ENCODE data around the gene GRK5. TPM values are rescaled to one million over a fixed set of nuclear protein-coding genes. Genes with fewer than 3 reads are reported as not detected.
A peak's percentile ranks its signal among the peaks of the same experiment; 100 is the strongest.

The GRK5 gene
- total RNA-seq, 1 donor from 2014 or later = 52.8 TPM

GRCh38 chr10:119306514-119306951 lies 99.2 kb downstream of the GRK5 start:
- Histone ChIP-seq H3K27ac (replicated peaks) (peak overlapping the region; percentile 70), H3K27me3 (ENCODE audit: low read depth) (no peaks in the 10 kb centered on the region), H3K4me3 (no peak overlapping the region), H3K4me1 (peaks cover 96% of the 10 kb centered on the region), H3K36me3 (no peaks in the 10 kb centered on the region), H3K9me3 (replicated peaks) (no peaks in the 10 kb centered on the region)
- no peak for DNase-seq
- intact Hi-C loops (cut with micrococcal nuclease) = no loop called here
- no peak for TF ChIP-seq CTCF (IDR thresholded peaks at IDR 0.05; ENCODE audit: borderline replicate concordance)

DNA sequence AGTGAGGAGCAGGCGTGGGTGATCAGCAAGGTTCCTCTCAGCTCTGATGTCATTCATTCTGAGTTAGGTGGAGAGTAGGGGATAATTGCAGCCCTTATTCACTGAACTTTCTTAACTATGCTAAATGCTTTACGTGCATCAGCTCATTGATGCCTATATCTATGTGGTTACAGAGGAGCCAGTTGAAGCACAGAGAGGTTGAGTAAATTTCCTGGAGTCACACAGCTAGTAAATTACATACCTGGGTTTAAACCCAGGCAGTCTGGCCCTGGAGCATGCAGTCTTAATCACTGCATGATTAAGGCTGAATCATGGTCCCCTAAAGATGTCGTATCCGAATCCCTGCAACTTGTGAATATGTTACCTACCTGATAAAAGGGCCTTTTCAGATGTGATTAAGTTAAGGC lies 99.6 kb downstream of the GRK5 start:
- Histone ChIP-seq H3K27me3 (ENCODE audit: low read depth) (no peaks in the 10 kb centered on the region), H3K9me3 (replicated peaks) (no peaks in the 10 kb centered on the region), H3K36me3 (no peaks in the 10 kb centered on the region), H3K4me1 (peaks cover 96% of the 10 kb centered on the region), H3K27ac (replicated peaks) (peak overlapping the region; percentile 70), H3K4me3 (no peak overlapping the region)
- no peak for DNase-seq
- TF ChIP-seq CTCF (IDR thresholded peaks at IDR 0.05; ENCODE audit: borderline replicate concordance) = no peak
- intact Hi-C loops (cut with micrococcal nuclease) = no loop called here

- Histone ChIP-seq H3K4me3 (no peak overlapping the region), H3K27me3 (ENCODE audit: low read depth) (no peaks in the 10 kb centered on the region), H3K9me3 (replicated peaks) (no peaks in the 10 kb centered on the region), H3K27ac (replicated peaks) (no peak overlapping the region), H3K36me3 (no peaks in the 10 kb centered on the region), H3K4me1 (peaks cover 94% of the 10 kb centered on the region)
- DNase-seq = no peak
- intact Hi-C loops (cut with micrococcal nuclease) = no loop called here
- TF ChIP-seq CTCF (IDR thresholded peaks at IDR 0.05; ENCODE audit: borderline replicate concordance) = no peak
Measured at GRCh38 chr10:119308089-119308488, 100.7 kb downstream of the GRK5 start.

DNA sequence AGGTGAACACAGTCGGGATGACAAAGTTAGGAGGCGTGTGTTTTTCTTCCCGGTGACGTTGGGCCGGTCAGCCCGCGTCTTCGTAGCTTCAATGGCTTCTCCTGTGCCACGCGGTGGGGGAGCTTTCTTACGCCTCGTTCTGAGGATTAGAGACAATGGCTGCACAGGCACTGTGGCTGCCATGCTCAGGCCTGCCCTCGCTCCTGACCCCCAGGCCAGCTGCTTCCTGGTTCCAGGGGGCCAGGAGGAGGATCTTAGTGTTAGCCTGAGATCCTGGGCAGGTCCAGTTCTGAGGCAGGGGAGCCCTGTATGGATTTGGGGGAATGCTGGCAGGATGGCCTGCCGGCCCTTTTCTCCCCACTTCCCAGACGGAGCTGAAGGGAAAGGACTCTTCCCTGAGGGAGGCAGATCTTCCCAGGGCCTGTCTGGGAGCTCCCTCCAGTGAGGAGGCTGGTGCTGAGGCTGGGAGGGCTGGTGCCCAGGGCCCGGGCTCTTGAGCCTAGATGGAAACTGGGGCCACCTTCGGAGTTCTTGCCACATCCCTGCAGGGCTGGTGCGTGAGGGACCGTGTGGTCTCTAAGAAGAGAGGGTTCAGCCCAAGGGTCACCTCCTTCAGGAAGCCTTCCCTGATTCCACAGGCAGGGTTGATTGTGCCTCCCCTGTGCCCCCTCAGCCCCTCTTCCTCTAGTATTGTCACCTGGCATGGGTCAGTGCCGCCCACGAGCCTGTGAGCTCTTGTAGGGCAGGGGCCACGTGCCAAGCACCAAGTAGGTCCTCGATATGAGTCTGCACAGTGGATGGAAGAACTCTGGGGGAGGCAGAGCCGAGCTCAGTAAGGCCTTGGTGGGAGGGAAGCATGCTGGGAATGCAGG lies 101.4 kb downstream of the GRK5 start:
- Histone ChIP-seq H3K27me3 (ENCODE audit: low read depth) (no peaks in the 10 kb centered on the region), H3K9me3 (replicated peaks) (no peaks in the 10 kb centered on the region), H3K27ac (replicated peaks) (peak overlapping the region; percentile 17), H3K36me3 (no peaks in the 10 kb centered on the region), H3K4me1 (peaks cover 94% of the 10 kb centered on the region), H3K4me3 (no peak overlapping the region)
- intact Hi-C loops (cut with micrococcal nuclease) = no loop called here
- no peak for TF ChIP-seq CTCF (IDR thresholded peaks at IDR 0.05; ENCODE audit: borderline replicate concordance)
- DNase-seq = no peak

DNA sequence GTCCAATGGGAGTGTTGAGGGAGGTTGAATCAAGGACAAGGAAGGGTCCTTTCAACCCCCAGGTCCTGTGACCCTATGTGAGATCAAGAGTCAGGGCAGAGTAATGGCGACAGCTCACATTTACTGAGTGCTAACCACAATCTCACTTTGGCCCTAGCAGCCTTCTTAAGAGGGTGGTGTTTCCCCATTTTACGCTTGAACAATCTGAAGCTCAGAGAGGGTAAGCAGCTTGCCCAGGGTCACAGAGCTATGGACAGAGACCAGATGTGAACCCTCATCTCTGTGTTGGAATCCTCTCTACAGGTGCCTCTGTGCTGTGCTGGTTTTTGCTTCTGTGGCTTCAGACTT lies 102.0 kb downstream of the GRK5 start:
- no peak for TF ChIP-seq CTCF (IDR thresholded peaks at IDR 0.05; ENCODE audit: borderline replicate concordance)
- no peak for DNase-seq
- Histone ChIP-seq H3K27me3 (ENCODE audit: low read depth) (no peaks in the 10 kb centered on the region), H3K9me3 (replicated peaks) (no peaks in the 10 kb centered on the region), H3K4me3 (no peak overlapping the region), H3K36me3 (no peaks in the 10 kb centered on the region), H3K4me1 (peaks cover 94% of the 10 kb centered on the region), H3K27ac (replicated peaks) (peak overlapping the region; percentile 17)
- intact Hi-C loops (cut with micrococcal nuclease) = no loop called here

Measured in left ventricle myocardium inferior (tissue), 1 donor.